OCI-LY7 (cell line): ENCODE measurements around the gene GABARAPL1. TPM values are rescaled to one million over a fixed set of nuclear protein-coding genes. Genes with fewer than 3 reads are reported as not detected.
"Not testable (repeated sequence)": the region's sequence is repeated elsewhere in the genome, so short reads cannot be mapped to it uniquely, and the experiment has no call there.

Source experiments
- BruUV-seq: library from RNA; stranded (reverse); fragments of 400-500 nt; replicated peaks from 2 replicates; lab custom pipeline; 2021; lab: Mats Ljungman, UMichigan
- CTCF ChIA-PET: fragments of 300-600 bp; sonication (Branson Sonifier 250); formaldehyde crosslinking; loops from one replicate; lab custom pipeline; 2022; ENCODE audit warnings: antibody characterized with exemption; ENCODE audit not compliant: unreplicated experiment; lab: Charles Lee
- POLR2A ChIA-PET: fragments of 300-600 bp; sonication (Branson Sonifier 250); formaldehyde crosslinking; loops from one replicate; lab custom pipeline; 2022; ENCODE audit warnings: antibody characterized with exemption; lab: Charles Lee
- DNase-seq: peaks from one replicate; pipeline ENCODE4 v3.0.0-alpha.2; 2015; ENCODE audit warnings: low spot score
- H2AFZ ChIP-seq: fragments of 200-600 bp; sonication (generic), shearing (Covaris generic); 2 replicates; pipeline ENCODE4 v1.6.1; 2014; ENCODE audit warnings: mild to moderate bottlenecking, antibody characterized with exemption, low read length, moderate library complexity
- H3K27ac ChIP-seq: fragments of 200-600 bp; sonication (generic); 2 replicates; pipeline ENCODE4 v1.5.1; 2014; ENCODE audit warnings: mixed run types, low read depth, mild to moderate bottlenecking, moderate library complexity, low read length, inconsistent platforms; ENCODE audit not compliant: poor library complexity, severe bottlenecking
- H3K36me3 ChIP-seq: fragments of 200-600 bp; sonication (generic); 2 replicates; pipeline ENCODE4 v1.6.1; 2014; ENCODE audit warnings: mild to moderate bottlenecking, antibody characterized with exemption, low read length, moderate library complexity, mixed read lengths; ENCODE audit not compliant: insufficient read depth
- H3K4me1 ChIP-seq: fragments of 200-600 bp; sonication (generic); 2 replicates; pipeline ENCODE4 v1.5.1; 2014; ENCODE audit warnings: mild to moderate bottlenecking, low read length; ENCODE audit not compliant: insufficient read depth, poor library complexity, severe bottlenecking
- H3K4me2 ChIP-seq: fragments of 200-600 bp; sonication (generic); 2 replicates; pipeline ENCODE4 v1.6.1; 2014; ENCODE audit warnings: mild to moderate bottlenecking, low read length
- H3K4me3 ChIP-seq: fragments of 200-600 bp; sonication (generic); 2 replicates; pipeline ENCODE4 v1.5.1; 2014; ENCODE audit warnings: mild to moderate bottlenecking, low read depth, low read length; ENCODE audit not compliant: poor library complexity, severe bottlenecking
- H3K79me2 ChIP-seq: fragments of 200-600 bp; sonication (generic); 2 replicates; pipeline ENCODE4 v1.6.1; 2016; ENCODE audit warnings: low read depth, mild to moderate bottlenecking, low read length, moderate library complexity, mixed read lengths; ENCODE audit not compliant: insufficient read depth
- H3K9me2 ChIP-seq: fragments of 200-600 bp; sonication (generic); 2 replicates; pipeline ENCODE4 v1.6.1; 2016; ENCODE audit warnings: mild to moderate bottlenecking, low read length, mixed read lengths; ENCODE audit not compliant: insufficient read depth
- H3K9me3 ChIP-seq: fragments of 200-600 bp; sonication (generic); 2 replicates; pipeline ENCODE4 v1.6.1; 2014; ENCODE audit warnings: mild to moderate bottlenecking, mixed run types, low read length, mixed read lengths
- H4K20me1 ChIP-seq: fragments of 200-600 bp; sonication (generic); 2 replicates; pipeline ENCODE4 v1.6.1; 2014; ENCODE audit warnings: mild to moderate bottlenecking, antibody characterized with exemption, low read length, moderate library complexity, mixed read lengths; ENCODE audit not compliant: insufficient read depth
- EZH2phosphoT487 ChIP-seq: fragments of 200-600 bp; sonication (generic); IDR thresholded peaks from 2 replicates; pipeline ENCODE4 v1.6.1; 2018; ENCODE audit warnings: low read depth, borderline replicate concordance, mild to moderate bottlenecking, mixed run types, antibody characterized with exemption, low read length, moderate library complexity, mixed read lengths
- intact Hi-C: fragments of 100-400 bp; cut with micrococcal nuclease; formaldehyde crosslinking; loops from one replicate; pipeline ENCODE4 v1.10.0; 2022; ENCODE audit not compliant: unreplicated experiment
- total RNA-seq, 2 experiments: library from RNA; depleted of rRNA in 1 of 2; stranded (reverse); fragments of >200 nt in 1 of 2; shearing (Covaris generic) in 1 of 2; gene quantifications; 2 replicates each; pipeline ENCODE4 v1.2.3, GENCODE V29; 2014 to 2022
- TF ChIP-seq, protein P1 (sequence below): fragments of 200-600 bp; sonication (generic); conservative IDR thresholded peaks from 2 replicates; pipeline ENCODE4 v1.5.1; 2014; ENCODE audit warnings: mild to moderate bottlenecking, antibody characterized with exemption, low read length, moderate library complexity, mixed read lengths

Gene GABARAPL1
- total RNA-seq, 2 experiments from 2014 or later: 34.2 to 52.4 TPM

DNA sequence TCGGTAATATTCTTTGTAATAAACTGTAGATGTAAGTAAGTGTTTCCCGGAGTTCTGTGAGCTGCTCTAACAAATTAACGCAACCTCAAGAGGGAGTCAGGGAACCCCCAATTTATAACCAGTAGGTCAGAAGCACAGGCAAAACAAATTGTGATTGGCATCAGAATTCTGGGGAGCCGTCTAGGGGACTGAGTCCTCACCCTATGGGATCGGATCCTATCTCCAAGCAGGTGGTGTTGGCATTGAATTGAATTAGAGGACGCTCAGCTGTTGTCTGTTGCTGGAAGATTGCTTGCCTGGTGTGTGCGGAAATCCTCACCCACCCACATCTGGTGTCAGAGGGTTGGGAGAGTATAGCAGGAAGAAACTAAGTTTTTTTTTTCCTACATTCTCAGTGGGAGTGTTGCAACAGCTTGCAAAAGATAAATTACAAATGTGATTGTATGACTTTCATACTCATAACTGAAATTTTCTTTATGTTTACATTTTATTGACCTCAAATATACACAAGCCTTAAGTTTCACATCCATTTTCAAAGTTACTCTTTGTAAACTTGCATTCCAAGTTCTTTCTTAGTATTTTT is 28.3 kb upstream of the GABARAPL1 start:
- no TSS peak for BruUV-seq
- Histone ChIP-seq H2AFZ (0 out of 2 replicates have a peak overlapping the region, but pooled peaks have one; percentile 21), H3K4me1 (peaks cover 12% of the 10 kb centered on the region), H3K4me3 (no peak overlapping the region), H3K9me3 (no peaks in the 10 kb centered on the region), H4K20me1 (no peaks in the 10 kb centered on the region), H3K79me2 (no peaks in the 10 kb centered on the region), H3K4me2 (no peak overlapping the region), H3K27ac (no peak overlapping the region), H3K36me3 (no peaks in the 10 kb centered on the region), H3K9me2 (no peaks in the 10 kb centered on the region)
- no peak for DNase-seq
- ChIA-PET POLR2A (interaction anchor here (1.1 kb wide), 1 partner anchor 26 kb away, joined by 3 read pairs; no protein-coding TSS in a partner anchor), CTCF (no interaction called here)
- intact Hi-C loops: no loop called here
- TF ChIP-seq EZH2phosphoT487: no peak
- TF ChIP-seq, protein P1, sequence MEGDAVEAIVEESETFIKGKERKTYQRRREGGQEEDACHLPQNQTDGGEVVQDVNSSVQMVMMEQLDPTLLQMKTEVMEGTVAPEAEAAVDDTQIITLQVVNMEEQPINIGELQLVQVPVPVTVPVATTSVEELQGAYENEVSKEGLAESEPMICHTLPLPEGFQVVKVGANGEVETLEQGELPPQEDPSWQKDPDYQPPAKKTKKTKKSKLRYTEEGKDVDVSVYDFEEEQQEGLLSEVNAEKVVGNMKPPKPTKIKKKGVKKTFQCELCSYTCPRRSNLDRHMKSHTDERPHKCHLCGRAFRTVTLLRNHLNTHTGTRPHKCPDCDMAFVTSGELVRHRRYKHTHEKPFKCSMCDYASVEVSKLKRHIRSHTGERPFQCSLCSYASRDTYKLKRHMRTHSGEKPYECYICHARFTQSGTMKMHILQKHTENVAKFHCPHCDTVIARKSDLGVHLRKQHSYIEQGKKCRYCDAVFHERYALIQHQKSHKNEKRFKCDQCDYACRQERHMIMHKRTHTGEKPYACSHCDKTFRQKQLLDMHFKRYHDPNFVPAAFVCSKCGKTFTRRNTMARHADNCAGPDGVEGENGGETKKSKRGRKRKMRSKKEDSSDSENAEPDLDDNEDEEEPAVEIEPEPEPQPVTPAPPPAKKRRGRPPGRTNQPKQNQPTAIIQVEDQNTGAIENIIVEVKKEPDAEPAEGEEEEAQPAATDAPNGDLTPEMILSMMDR: no peak

DNA sequence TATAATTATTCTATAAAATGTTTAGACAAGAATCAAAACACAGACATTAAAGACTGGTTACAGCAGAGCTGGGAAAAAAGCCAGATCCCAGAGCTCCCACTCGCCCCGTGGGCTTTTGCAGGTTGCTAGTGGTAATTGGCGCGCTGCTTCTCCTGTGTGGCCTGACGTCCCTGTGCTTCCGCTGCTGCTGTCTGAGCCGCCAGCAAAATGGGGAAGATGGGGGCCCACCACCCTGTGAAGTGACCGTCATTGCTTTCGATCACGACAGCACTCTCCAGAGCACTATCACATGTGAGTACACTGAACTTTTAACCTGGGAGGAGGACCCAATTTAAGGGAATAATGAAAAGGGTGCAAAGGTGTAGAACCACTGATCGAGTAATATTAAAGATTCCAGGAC is 26.4 kb upstream of the GABARAPL1 start:
- peaks cover 24% of the 10 kb centered on the region for H3K4me1 ChIP-seq
- no peak for DNase-seq
- intact Hi-C loops: no loop called here
- H3K27ac ChIP-seq: no peak overlapping the region
- peak overlapping the region; percentile 46; the same call in 1 of the 2 replicates for H2AFZ ChIP-seq
- BruUV-seq: no TSS peak
- no peaks in the 10 kb centered on the region for H3K9me3 ChIP-seq
- H3K79me2 ChIP-seq: no peaks in the 10 kb centered on the region
- ChIA-PET CTCF (no interaction called here), POLR2A (interaction anchor here (1.9 kb wide), 1 partner anchor 10 kb away, joined by 8 read pairs; no protein-coding TSS in a partner anchor)
- no peak overlapping the region for H3K4me2 ChIP-seq
- no peak for TF ChIP-seq EZH2phosphoT487
- TF ChIP-seq, protein P1: no peak
- H3K4me3 ChIP-seq: no peak overlapping the region
- H3K9me2 ChIP-seq: no peaks in the 10 kb centered on the region
- no peaks in the 10 kb centered on the region for H3K36me3 ChIP-seq
- no peaks in the 10 kb centered on the region for H4K20me1 ChIP-seq

DNA sequence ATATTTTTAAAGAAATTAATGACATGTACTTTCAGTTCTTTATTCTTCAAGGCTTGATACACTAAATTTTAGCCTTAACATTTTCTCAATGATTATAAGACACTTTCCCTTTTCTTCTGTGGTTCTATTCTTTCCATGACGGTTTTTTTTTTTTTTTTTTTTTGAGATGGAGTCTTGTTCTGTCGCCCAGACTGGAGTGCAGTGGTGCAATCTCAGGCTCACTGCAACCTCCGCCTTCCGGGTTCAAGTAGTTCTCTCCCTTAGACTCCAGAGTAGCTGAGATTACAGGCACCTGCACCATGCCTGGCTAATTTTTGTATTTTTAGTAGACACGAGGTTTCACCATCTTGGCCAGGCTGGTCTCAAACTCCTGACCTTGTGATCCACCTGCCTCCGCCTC is 25.7 kb upstream of the GABARAPL1 start:
- intact Hi-C loops: loop anchor here (1.0 kb wide), 1 partner anchor 153 kb away; no protein-coding TSS in a partner anchor
- H2AFZ ChIP-seq, H3K27ac ChIP-seq, H3K79me2 ChIP-seq, DNase-seq, H3K36me3 ChIP-seq, H3K9me3 ChIP-seq, H3K4me2 ChIP-seq, H4K20me1 ChIP-seq, H3K4me3 ChIP-seq, CTCF ChIA-PET, BruUV-seq, H3K9me2 ChIP-seq: not testable (repeated sequence)
- POLR2A ChIA-PET: interaction anchor here (1.6 to 1.9 kb wide), 2 partner anchors 9 to 24 kb away, joined by 3 to 8 read pairs; no protein-coding TSS in a partner anchor
- peaks cover 28% of the 10 kb centered on the region for H3K4me1 ChIP-seq
